Loucy (cell line): ENCODE data around the gene STARD13.

Experiments
- EZH2phosphoT487 ChIP-seq: fragments of 200-600 bp; IDR thresholded peaks from 2 replicates; pipeline ENCODE4 v1.6.1; 2018; ENCODE audit warnings: antibody characterized with exemption, mild to moderate bottlenecking, moderate library complexity, borderline replicate concordance
- TF ChIP-seq, protein P1 (sequence below): fragments of 200-600 bp; sonication (generic); conservative IDR thresholded peaks from 2 replicates; pipeline ENCODE4 v1.5.1; 2014; ENCODE audit warnings: mild to moderate bottlenecking, antibody characterized with exemption, low read length

DNA sequence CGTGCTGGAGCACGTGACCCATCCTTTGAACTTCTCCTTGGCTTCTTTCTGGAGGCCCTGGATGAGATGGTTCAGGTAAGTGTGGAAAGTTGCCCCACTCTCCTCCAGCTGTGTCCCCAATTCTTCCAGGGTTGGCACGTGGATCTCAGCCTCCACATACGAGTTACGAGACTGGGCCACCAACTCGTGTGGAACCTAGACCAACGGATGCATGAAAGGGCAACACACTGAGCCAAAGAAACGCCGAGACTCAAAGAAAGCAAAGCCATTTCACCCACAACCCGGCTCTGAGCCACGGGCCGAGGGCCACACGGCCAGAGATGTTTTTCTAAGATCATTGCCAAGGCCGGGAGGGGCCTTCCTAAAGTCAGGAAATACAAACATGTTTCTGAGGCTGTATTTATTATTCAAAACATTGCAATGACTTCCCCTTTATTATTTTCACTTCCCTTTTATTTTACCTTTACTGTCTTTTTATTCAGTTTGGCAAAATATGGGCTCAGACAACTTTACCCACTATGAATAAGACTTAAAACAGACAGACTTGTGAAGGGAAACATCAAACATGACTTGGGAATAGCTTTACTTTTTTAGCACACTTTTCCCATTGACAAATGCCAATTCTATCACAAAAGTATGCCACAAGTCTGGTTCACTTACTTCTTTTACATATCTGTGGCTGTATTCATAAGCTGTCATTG lies 174.7 kb downstream of the STARD13 start:
- TF ChIP-seq, protein P1, sequence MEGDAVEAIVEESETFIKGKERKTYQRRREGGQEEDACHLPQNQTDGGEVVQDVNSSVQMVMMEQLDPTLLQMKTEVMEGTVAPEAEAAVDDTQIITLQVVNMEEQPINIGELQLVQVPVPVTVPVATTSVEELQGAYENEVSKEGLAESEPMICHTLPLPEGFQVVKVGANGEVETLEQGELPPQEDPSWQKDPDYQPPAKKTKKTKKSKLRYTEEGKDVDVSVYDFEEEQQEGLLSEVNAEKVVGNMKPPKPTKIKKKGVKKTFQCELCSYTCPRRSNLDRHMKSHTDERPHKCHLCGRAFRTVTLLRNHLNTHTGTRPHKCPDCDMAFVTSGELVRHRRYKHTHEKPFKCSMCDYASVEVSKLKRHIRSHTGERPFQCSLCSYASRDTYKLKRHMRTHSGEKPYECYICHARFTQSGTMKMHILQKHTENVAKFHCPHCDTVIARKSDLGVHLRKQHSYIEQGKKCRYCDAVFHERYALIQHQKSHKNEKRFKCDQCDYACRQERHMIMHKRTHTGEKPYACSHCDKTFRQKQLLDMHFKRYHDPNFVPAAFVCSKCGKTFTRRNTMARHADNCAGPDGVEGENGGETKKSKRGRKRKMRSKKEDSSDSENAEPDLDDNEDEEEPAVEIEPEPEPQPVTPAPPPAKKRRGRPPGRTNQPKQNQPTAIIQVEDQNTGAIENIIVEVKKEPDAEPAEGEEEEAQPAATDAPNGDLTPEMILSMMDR = no peak
- no peak for TF ChIP-seq EZH2phosphoT487
